ENCODE results near the gene ART1.
"Not testable (repeated sequence)": the region's sequence is repeated elsewhere in the genome, so short reads cannot be mapped to it uniquely, and the experiment has no call there.

ART1 gene

DNA sequence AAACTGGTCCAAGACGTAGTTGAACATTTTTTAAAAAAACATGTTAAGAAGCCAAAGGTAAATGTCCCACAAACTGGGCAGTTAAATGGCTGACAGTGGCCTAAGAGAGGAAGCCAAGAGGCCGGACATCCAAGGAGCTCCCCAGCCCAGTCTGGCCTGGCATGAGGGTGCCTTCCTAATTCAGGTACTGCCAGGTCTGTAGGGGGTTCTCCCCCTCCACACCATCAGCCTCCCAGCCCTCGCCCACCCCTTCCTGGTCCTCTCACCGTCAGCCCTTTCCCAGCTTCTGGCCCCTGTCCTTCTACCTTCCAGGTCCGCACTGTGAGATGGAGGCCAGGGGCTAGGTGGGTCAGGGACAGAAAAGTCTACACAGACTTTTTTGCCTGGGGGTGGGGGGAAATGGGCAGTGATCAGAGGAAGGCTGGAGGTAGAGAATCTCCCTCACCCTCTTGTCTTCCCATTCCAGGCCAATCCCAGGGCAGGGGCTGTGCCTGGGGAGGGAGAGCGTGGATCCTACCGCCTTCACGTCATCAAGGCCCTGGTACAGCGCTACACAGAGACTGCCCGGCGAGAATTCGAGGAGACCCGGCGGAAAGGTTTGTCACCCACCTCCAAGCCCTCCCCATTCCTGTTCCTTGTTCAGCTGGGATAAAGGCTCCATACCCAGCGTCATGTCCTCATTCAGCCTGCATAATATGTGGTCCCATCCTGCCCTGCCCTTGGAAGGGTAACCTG, 9.1 kb upstream of the ART1 start:
- no peak for DNase-seq

DNA sequence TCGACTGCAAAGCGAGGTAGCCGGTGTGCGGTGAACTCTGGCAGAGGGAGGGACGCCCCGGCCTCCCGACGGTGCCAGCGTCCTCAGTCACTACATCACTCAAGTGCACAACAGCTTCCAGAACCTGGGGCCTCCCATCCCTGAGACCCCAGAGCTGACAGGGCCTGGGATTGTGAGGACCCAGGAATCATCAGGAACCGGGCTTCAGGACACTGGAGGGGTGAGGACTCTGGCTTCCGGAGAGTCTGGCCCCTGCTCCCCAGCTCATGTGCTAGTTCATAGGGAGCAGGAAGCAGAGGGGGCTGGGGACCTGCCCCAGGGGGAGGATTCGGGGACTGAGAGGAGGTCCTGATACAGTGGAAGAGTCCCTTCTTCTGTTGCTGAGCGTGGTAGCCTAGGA, 7.7 kb upstream of the ART1 start:
- no peak for DNase-seq

DNA sequence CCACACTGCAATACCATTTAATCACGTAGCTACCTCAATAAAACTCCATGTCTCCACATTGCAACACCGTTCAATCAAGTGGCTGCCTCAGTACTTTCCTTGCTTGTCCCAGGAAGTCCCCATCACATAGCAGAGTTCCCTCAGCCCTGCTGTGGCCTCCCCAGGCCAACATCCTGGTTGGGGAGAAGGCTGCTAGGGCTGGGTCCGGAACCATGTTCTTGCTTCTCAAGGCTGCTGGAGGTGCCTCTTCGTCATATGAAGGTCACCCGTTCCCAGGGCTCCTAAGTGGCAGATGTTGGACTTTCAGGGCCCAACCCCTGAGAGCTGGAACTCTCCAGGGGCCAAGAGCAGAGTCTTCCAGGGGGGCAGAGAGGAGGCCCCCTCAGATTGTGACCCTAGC, 6.4 kb upstream of the ART1 start:
- no peak for DNase-seq

DNA sequence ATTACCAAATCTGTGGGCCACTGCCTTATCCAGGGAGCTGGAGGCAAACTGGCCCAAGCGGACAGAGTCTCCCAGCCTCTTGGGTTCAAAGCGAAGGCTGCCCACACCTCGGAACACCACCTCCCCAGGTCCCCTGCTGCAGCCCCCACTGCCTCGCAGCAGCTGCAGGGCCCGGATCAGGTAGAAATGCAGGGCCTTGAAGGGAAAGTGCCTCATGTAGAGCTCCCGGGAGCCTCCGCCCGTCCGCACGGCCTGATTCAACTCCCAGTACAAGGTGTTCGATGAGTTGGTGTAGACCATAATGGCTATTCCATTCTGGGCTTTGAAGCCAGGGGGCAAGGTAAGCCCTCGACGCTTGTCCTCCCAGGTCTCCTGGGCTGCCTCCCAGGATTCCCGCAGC, 5.1 kb upstream of the ART1 start:
- DNase-seq = no peak

DNA sequence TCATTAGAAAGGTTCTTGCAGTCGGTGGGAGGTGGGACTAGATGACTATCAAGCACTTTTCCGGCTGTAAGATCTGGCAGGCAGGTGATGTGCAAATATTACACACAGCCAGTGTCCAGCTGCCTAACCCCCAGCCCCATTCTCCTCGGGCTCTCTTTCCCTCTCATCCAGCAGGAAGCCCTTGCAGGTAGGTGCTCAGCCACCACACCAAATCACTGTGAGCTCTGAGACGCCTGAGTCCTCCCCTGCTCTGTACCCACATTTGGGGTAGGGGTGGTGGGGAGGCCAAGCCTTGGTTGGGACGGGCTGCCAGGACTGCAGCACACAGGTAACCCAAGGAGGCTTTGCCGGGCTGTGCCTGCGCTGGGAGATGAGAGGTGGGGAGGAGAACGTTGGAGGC, 3.7 kb upstream of the ART1 start:
- DNase-seq = no peak

DNA sequence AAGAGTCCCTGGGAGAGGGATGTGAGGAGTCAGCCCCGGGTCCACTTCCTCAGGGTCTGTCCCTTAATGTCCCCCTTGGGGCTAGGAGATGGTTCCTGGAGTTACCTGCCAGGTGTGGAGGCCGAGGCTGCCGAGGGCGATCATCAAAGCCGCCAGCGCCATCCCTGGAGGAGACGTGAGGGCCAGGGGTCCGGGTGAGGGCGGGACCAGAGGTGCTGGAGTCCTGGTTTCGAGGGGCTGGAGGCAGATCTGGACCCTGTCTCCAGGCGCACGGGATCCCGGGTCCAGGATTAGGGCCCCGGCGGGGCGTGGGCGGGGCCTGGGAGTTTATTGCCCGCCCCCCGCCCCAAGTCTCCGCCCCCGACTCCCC, 3.2 kb upstream of the ART1 start, which contains the start of gene ART5:
Gene ART5, minus strand, starts transcription at position 292 of the 370 bp plus-strand sequence. Its CDS starts 130 bp downstream, at position 162.
- peak; percentile 79 for DNase-seq

DNA sequence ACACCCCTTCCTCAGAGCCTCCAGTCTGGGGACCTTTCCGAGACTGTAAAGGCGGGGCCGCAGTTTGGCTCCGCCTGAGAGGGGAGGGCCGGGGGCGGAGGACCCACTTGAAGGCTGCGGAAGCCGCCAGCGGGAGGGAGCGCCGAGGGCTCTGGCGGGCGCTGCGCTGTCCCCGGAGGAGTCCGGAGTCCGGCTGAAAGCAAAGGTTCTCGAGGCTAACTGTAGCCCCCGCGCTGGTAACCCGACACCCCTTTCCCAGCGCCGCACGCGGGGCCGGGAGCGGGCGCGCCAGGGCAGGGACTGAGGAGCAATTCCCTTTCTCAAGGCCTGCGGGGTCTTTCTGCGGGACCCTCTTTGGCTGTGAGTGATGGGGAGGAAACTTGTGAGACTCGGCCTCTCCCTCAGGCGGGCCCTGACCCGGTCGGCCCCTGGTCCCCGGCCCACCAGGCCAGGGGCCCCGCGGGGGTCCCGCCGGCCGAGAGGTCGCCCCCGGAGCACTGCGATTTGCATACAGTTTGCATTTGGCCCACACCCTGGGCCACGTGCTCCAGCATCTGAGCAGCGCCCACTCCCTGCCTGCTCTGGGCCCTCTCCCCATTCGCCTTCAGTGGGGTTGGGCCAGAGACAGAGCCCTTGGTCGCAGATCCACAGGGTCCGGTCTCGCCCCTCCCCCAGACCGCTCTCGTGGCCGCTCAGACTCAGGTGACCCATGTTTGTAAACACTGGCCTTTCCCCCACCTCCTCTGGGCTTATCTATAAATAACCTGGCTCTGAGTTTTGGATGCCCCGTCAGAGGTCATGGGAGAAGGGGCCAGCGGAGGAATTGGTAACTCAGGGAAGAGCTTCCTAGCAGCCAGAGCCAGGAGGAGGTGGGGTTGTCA, 2.6 kb upstream of the ART1 start:
- DNase-seq = peak; percentile 93

DNA sequence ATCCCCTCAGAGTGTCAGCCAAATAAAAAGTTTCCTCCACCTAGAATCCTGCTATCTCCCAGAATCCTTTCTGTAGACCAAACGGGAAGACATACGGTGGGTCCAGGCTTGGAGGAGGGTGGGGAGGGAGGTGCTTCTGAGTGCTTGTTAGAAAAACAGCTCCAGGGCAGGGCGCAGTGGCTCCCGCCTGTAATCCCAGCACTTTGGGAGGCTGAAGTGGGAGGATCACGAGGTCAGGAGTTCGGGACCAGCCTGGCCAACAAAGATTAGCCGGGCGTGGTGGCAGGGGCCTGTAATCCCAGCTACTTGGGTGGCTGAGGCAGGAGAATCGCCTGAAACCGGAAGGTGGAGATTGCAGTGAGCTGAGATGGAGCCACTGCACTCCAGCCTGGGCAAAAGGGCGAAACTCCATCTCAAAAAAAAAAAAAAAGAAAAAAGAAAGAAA, 1.8 kb upstream of the ART1 start:
- DNase-seq = not testable (repeated sequence)

DNA sequence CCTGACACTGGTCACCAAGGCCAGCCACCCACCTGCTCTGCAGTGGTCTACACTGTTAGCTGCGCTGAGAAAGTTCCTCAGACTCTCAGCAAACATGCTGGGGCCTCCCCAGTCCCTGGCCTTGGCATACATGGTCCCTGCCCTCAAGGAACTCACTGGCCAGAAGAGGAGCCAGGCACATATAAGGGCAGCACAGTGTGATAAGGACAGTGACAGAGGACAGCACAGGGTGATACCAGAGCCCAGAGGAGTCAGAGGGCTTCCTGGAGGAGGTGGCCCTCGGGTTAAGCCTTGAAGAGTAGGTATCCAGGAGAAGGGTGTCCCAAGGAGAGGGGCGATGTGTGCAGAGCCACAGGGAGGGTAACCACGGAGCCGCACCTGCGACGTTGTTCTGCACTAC, 624 bp downstream of the ART1 start:
- no peak for DNase-seq

DNA sequence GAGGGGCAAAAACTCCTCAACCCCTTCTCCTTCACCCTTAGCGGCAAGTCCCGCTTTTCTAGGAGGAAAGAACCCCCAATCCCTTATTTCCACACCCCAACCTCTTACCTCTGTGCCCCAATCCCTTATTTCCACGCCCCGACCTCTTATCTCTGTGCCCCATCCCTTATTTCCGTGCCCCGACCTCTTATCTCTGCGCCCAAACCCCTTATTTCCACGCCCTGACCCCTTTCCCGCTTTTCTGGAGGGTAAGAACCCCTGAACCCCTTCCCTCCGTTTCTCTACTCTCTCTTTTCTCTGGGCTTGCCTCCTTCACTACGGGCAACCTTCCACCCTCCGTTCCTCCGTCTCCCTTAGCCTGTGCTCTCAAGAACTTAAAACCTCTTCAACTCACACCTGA, 3.9 kb downstream of the ART1 start:
- DNase-seq = not testable (repeated sequence)

DNA sequence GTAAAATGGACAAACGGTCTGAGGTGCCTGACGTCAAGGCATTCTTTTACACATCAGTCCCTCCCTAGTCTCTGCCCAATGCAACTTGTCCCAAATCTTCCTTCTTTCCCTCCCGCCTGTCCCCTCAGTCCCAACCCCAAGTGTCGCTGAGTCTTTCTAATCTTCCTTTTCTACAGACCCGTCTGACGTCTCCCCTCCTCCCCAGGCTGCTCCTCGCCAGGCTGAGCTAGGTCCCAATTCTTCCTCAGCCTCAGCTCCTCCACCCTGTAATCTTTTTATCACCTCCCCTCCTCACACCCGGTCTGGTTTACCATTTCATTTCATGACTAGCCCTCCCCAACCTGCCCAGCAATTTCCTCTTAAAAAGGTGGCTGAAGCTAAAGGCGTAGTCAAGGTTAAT, 4.4 kb downstream of the ART1 start:
- not testable (repeated sequence) for DNase-seq

DNA sequence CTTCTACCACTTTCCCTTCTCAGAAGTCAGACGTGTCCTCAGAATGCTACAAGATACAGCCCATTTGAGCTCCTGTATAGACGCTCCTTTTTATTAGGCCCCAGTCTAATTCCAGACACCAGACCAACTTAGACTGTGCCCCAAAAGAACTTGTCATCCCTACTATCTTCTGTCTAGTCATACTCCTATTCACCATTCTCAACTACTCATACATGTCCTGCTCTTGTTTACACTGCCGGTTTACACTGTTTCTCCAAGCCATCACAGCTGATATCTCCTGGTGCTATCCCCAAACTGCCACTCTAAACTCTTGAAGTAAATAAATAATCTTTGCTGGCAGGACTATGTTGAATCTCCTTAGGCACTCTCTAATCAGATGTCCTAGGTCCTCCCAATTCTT, 7.6 kb downstream of the ART1 start:
- DNase-seq = not testable (repeated sequence)

DNA sequence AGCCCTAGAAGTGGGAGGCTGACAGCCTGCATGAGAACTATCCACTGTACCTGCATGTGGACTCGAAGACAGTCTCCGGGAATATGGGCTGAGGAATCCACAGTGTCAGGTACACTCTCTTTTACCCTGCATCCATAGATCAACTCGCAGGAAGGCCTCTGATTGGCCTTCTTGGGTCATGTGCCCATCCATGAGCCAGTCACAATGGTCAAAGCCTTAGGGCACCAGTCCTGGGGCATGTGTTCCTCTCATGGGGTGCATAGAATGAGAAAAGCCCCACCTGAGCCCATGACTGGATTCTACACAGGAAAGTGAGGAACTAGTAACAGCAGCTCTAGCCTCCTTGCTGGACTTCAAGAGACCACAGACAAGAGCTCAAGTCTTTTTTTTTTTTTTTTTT, 10.6 kb downstream of the ART1 start:
- DNase-seq = no peak

DNA sequence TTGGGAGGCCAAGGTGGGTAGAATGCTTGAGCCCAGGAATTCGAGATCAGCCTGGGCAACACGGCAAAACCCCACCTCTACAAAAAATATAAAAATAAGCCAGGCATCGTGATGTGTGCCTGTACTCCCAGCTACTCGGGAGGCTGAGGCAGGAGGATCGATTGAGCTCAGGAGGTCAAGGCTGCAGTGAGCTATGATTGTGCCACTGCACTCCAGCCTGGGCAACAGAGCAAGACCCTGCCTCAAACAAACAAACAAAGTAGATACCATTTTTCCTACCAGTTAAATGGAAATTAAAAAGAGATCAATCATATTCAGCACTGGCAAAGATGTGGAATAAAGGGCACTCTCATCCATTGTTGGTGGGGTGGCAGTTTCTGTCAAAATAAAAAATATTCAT, 12.4 kb downstream of the ART1 start:
- not testable (repeated sequence) for DNase-seq

DNA sequence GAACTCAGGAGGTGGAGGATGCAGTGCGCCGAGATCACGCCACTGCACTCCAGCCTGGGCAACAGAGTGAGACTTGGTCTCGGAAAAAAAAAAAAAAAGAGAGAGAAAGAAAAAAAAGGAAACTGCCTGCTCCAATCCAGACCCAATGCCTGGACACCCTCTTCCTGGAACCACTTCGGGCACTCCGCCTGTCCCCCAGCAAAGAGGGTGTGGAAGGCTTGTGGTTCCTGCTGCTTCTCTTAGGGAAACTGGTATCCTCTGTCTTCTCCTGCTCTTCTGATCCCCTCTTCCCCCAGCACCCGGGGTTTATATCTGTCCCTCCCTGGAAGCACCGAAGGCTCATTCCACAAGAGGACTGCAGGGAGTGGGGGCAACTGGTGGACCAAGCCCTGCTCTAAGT, 13.3 kb downstream of the ART1 start:
- DNase-seq = no peak

DNA sequence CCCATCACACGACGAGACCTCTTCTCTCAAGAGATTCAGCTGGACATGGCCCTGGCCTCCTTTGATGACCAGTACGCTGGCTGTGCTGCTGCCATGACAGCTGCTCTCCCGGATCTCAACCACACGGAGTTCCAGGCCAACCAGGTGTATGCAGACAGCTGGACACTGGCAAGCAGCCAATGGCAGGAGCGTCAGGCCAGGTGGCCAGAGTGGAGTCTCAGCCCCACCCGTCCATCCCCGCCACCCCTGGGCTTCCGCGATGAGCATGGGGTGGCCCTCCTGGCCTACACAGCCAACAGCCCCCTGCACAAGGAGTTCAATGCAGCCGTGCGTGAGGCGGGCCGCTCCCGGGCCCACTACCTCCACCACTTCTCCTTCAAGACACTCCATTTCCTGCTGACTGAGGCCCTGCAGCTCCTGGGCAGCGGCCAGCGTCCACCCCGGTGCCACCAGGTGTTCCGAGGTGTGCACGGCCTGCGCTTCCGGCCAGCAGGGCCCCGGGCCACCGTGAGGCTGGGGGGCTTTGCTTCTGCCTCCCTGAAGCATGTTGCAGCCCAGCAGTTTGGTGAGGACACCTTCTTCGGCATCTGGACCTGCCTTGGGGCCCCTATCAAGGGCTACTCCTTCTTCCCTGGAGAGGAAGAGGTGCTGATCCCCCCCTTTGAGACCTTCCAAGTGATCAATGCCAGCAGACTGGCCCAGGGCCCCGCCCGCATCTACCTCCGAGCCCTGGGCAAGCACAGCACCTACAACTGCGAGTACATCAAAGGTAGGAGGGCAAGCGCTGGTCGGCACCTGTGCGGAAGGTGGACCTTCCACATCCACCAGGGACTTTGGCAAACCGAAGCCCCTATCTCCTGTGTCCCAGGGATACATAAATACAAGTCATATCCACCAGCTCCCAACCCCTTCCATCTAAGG, 14.9 kb downstream of the ART1 start:
- DNase-seq = no peak

DNA sequence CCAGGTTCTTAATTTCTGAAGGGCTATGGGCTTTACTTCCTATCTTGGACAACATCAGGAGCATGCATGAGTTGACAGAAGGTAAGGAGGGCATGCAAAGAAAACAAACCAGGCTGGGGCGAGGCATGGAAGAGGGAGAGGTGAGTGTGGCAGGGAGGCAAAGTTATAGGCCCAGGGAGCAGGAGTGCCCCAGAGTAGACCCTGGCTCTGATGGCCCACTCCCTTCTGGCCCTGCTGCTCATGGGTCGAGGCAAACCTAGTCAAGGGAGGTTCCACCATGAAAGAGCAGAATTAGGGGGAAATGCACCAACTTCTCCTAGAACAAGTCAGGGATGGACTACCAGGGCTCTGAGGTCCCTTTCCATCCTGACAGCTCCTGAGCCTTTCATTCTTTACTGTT, 16.0 kb downstream of the ART1 start:
- no peak for DNase-seq

DNA sequence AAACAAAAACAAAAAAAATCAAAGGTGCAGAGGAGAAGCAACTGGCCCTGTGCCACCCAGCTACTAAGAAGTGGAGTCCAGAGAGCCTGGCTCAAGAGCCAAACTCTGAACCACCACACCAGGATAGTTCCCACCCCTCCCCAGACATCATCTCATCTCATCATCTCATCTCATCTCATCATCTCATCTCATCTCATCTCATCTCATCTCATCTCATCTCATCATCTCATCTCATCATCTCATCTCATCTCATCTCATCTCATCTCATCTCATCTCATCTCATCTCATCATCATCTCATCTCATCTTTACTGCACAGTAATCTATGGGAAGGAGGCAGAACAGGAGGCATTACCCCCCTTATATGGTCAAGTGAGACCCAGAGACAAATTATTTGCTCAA, 17.9 kb downstream of the ART1 start:
- DNase-seq = no peak

DNA sequence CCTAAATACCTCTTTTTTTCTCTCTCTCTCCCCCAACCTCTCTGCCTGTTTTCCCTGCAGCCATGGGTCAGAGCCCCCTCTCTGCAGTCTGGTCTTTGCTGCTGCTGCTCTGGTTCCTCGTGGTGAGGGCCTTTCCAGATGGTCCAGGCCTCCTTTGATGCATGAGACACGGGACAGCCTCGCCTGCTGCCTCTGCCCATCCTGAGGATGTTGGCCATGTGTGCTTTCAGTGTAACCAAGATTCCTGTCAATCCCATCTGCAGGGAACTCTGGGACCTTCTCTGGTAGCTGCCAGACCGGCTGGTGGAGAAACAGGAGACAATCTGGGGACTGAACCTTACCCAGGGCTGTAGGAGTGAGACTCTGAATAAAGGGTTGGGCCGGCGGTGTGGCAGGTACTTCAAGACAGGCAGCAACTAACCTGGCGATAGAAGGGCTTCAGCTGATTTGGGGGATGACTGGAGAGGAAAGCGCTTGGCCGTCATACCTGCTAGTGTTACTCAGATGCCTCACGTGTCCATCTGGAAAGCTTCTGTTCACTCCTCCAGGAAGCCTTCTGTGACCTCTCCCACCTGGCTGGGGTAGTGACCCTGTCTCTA, 19.2 kb downstream of the ART1 start:
- DNase-seq = no peak

DNA sequence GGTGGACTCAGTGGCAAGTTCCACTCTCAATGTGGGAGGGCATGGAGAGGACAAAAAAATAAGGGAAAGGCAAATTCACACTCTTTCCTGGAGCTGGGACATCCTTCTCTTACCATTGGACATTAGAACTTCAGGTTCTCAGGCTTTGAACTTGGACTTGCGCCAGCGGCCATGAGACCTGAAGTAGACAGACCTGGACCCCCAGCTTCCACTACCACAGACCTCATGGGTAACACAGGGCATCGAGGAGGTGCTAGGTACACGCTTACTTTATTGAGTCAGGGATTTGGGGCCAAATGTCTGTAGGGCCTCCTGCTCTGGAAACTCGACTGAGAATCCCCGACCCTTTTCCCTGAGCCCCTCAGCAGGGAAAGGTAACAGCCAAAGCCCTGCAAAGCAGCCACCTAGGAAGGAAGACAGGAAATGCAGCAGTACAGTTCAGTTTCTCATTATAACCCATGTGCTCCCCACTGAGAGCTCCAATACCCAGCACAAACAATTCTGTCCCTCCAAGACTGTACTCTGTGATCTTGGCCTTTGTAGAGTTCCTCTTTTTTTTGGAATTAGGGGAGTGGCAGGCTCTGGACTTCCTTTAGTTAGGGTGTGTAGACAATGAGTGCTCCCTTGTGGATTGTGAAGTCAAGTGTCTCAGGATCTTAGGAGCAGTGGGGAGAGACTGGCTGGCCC, 20.6 kb downstream of the ART1 start:
- DNase-seq = no peak

DNA sequence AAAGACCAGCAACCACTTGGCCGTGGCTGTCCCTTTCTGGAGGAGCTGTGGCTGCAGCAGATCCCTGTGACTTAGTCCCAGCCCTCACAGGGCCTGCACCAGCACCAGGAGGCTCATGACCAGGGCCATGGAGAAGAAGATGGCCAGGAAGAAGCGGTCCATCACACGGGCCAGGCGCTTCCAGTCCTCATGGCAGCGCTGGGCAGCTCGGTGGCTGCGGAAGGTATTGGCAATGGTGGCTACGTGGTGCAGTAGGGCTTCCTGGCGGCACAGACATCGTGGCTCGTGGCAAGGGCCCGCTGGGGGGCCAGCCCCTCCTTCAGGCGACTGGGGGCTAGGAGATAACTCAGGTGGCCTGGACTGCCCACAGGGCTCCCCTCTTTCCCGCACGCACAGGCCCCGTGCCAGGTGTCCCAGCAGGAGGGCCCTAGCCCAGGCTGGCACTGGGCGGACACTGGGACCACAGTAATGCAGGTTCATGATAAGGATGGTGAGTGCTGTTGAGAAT, 21.1 kb downstream of the ART1 start:
- no peak for DNase-seq

All from NCI-H526 treated with DMSO at 0.1 percent for 48 hours (cell line).